SK-N-SH (cell line): ENCODE data around the gene KIAA1549. TPM values are rescaled to one million over a fixed set of nuclear protein-coding genes. Genes with fewer than 3 reads are reported as not detected.
"Not testable (repeated sequence)": the region's sequence is repeated elsewhere in the genome, so short reads cannot be mapped to it uniquely, and the experiment has no call there.

Experiments used
- CTCF ChIA-PET: fragments of 300-600, 350-600 bp; formaldehyde crosslinking; extraction: SDS; loops from one replicate; lab custom pipeline; 2021; lab: Yijun Ruan, JAX
- POLR2A ChIA-PET: fragments of 350-600 bp; sonication (Branson Sonifier 250); formaldehyde crosslinking; extraction: SDS; loops from one replicate; lab custom pipeline; 2020; ENCODE audit warnings: antibody characterized with exemption, inconsistent platforms; lab: Yijun Ruan, JAX
- DNase-seq: peaks from one replicate; pipeline ENCODE4 v3.0.0; 2012
- H2AFZ ChIP-seq: fragments of 200-600 bp; sonication (generic); 2 replicates; pipeline ENCODE4 v1.8.1; 2016; ENCODE audit warnings: antibody characterized with exemption, mild to moderate bottlenecking, low read depth
- H3F3A ChIP-seq: fragments of 200-600 bp; sonication (generic); replicated peaks from 2 replicates; pipeline ENCODE3; 2016; ENCODE audit warnings: antibody characterized with exemption, mild to moderate bottlenecking; ENCODE audit not compliant: insufficient read depth
- H3K27ac ChIP-seq, 2 experiments: fragments of 200-500 bp in 1 of 2; fragments of 200-600 bp in 1 of 2; sonication (Bioruptor generic) in 1 of 2; sonication (generic), shearing (Covaris generic) in 1 of 2; 2 replicates each; pipeline versions ENCODE4 v1.5.1 to v1.6.1; 2014 to 2016; ENCODE audit warnings: low read depth in 2 of 2, inconsistent platforms in 1 of 2, low read length in 1 of 2, mild to moderate bottlenecking in 1 of 2, mixed read lengths in 1 of 2
- H3K27me3 ChIP-seq: fragments of 200-600 bp; sonication (generic), shearing (Covaris generic); 2 replicates; pipeline ENCODE4 v1.6.1; 2016; ENCODE audit warnings: mixed run types; ENCODE audit not compliant: insufficient read depth
- H3K36me3 ChIP-seq, 2 experiments: fragments of 200-500 bp in 1 of 2; fragments of 200-600 bp in 1 of 2; sonication (Bioruptor generic) in 1 of 2; sonication (generic) in 1 of 2; replicated peaks in 1 of 2; 2 replicates each; pipeline versions ENCODE3 to v1.5.1; 2014 to 2016; ENCODE audit warnings: low read length in 1 of 2, mild to moderate bottlenecking in 1 of 2; ENCODE audit not compliant: insufficient read depth in 2 of 2, control insufficient read depth in 1 of 2
- H3K4me1 ChIP-seq, 2 experiments: fragments of 200-500 bp in 1 of 2; fragments of 200-600 bp in 1 of 2; sonication (Bioruptor generic) in 1 of 2; sonication (generic), shearing (Covaris generic) in 1 of 2; 2 replicates each; pipeline versions ENCODE4 v1.5.1 to v1.6.1; 2014 to 2016; ENCODE audit warnings: low read depth in 1 of 2, low read length in 1 of 2, mixed run types in 1 of 2; ENCODE audit not compliant: insufficient read depth in 2 of 2, control insufficient read depth in 1 of 2
- H3K4me2 ChIP-seq: fragments of 200-600 bp; sonication (generic), shearing (Covaris generic); 2 replicates; pipeline ENCODE4 v1.6.1; 2017; ENCODE audit warnings: mixed run types
- H3K4me3 ChIP-seq, 2 experiments: fragments of 200-500 bp in 1 of 2; fragments of 200-600 bp in 1 of 2; sonication (Bioruptor generic) in 1 of 2; sonication (generic), shearing (Covaris generic) in 1 of 2; 2 replicates each; pipeline versions ENCODE4 v1.5.1 to v1.8.1; 2014 to 2016; ENCODE audit warnings: low read depth in 2 of 2, inconsistent platforms in 1 of 2, low read length in 1 of 2, mild to moderate bottlenecking in 1 of 2, mixed read lengths in 1 of 2, moderate library complexity in 1 of 2
- H3K79me2 ChIP-seq: fragments of 200-600 bp; sonication (generic); 2 replicates; pipeline ENCODE4 v1.8.1; 2017; ENCODE audit warnings: mild to moderate bottlenecking; ENCODE audit not compliant: insufficient read depth
- H3K9ac ChIP-seq: fragments of 200-600 bp; sonication (generic); 2 replicates; pipeline ENCODE4 v1.6.1; 2017; ENCODE audit warnings: mixed run types
- H3K9me2 ChIP-seq: fragments of 200-600 bp; sonication (generic); 2 replicates; pipeline ENCODE4 v1.6.1; 2017; ENCODE audit warnings: mixed run types
- H3K9me3 ChIP-seq: fragments of 200-600 bp; sonication (generic); 2 replicates; pipeline ENCODE4 v1.6.1; 2017; ENCODE audit warnings: mixed run types, mild to moderate bottlenecking, moderate library complexity
- H4K20me1 ChIP-seq: fragments of 200-600 bp; sonication (generic); 2 replicates; pipeline ENCODE4 v1.6.1; 2017; ENCODE audit warnings: mild to moderate bottlenecking, mixed run types; ENCODE audit not compliant: insufficient read depth
- FOSL2 ChIP-seq: IDR thresholded peaks from 2 replicates; pipeline ENCODE4 v1.4.0; 2012; ENCODE audit warnings: low read depth, mild to moderate bottlenecking, moderate library complexity, borderline replicate concordance
- GABPA ChIP-seq: IDR thresholded peaks from 2 replicates; pipeline ENCODE4 v1.4.0; 2012; ENCODE audit warnings: low read depth, mild to moderate bottlenecking
- GATA2 ChIP-seq: sonication (generic); formaldehyde crosslinking; IDR thresholded peaks from 2 replicates; pipeline ENCODE4 v1.5.0; 2020; ENCODE audit warnings: mild to moderate bottlenecking, missing genetic modification reagents
- JUND ChIP-seq: IDR thresholded peaks from 2 replicates; pipeline ENCODE4 v1.4.0; 2012
- MEF2A ChIP-seq: IDR thresholded peaks from 2 replicates; pipeline ENCODE4 v1.4.0; 2012; ENCODE audit warnings: low read depth, borderline replicate concordance
- MXI1 ChIP-seq: IDR thresholded peaks from 2 replicates; pipeline ENCODE4 v1.6.1; 2012; ENCODE audit warnings: mild to moderate bottlenecking, low read depth, low read length, improper control_type of control experiment
- RAD21 ChIP-seq: IDR thresholded peaks from 2 replicates; pipeline ENCODE4 v1.6.1; 2012; ENCODE audit warnings: mild to moderate bottlenecking, low read length
- REST ChIP-seq: IDR thresholded peaks from 2 replicates; pipeline ENCODE4 v1.6.1; 2012; ENCODE audit warnings: mild to moderate bottlenecking, low read depth, low read length, moderate library complexity
- RFX5 ChIP-seq: IDR thresholded peaks from 2 replicates; pipeline ENCODE4 v1.6.1; 2012; ENCODE audit warnings: mild to moderate bottlenecking, improper control_type of control experiment, low read length
- RXRA ChIP-seq: IDR thresholded peaks from 2 replicates; pipeline ENCODE4 v1.4.0; 2012; ENCODE audit warnings: low read depth, mild to moderate bottlenecking, borderline replicate concordance
- SMC3 ChIP-seq: IDR thresholded peaks from 2 replicates; pipeline ENCODE4 v1.6.1; 2012; ENCODE audit warnings: low read depth, low read length, improper control_type of control experiment
- TCF12 ChIP-seq: IDR thresholded peaks from 2 replicates; pipeline ENCODE4 v1.4.0; 2012
- TEAD4 ChIP-seq: IDR thresholded peaks from 2 replicates; pipeline ENCODE4 v1.4.0; 2012; ENCODE audit warnings: mild to moderate bottlenecking, borderline replicate concordance; ENCODE audit not compliant: insufficient read depth
- YY1 ChIP-seq: IDR thresholded peaks from 2 replicates; pipeline ENCODE4 v1.4.0; 2012; ENCODE audit warnings: low read depth, mild to moderate bottlenecking
- WGBS: methylation state at CpG from one replicate; pipeline ENCODE4 v1.1.6; 2017; ENCODE audit warnings: low lambda C conversion rate; 5-methylcytosine and 5-hydroxymethylcytosine counted together
- polyA plus RNA-seq, 3 experiments: library from polyadenylated mRNA; depleted of rRNA; stranded (reverse); fragments of >200 nt; gene quantifications; 2 replicates each; pipeline ENCODE4 v1.2.3, GENCODE V29; 2012
- TF ChIP-seq, protein P1 (sequence below): IDR thresholded peaks from 2 replicates; pipeline ENCODE4 v1.4.0; 2012; ENCODE audit warnings: low read depth
- TF ChIP-seq, protein P2 (sequence below): fragments of 200-600 bp; sonication (generic); IDR thresholded peaks from 2 replicates; pipeline ENCODE4 v1.6.1; 2017; ENCODE audit warnings: antibody characterized with exemption, mild to moderate bottlenecking, moderate library complexity

KIAA1549 gene
- polyA plus RNA-seq, 1 of the 3 experiments (the other 2 are of a cell fraction): 3.6 TPM

- 93% methylated on average over 4 of the region's 4 CpGs for WGBS
- no peak overlapping the region for H3K4me3 ChIP-seq
- H3K4me2 ChIP-seq: no peak overlapping the region
- H3K4me1 ChIP-seq: peaks cover 0 to 18% of the 10 kb centered on the region in 2 experiments; a peak in 2 of 4 replicates
- H3K9me3 ChIP-seq: no peaks in the 10 kb centered on the region
- H3K9me2 ChIP-seq: no peaks in the 10 kb centered on the region
- H3K27ac ChIP-seq: no peak overlapping the region
- H4K20me1 ChIP-seq: no peaks in the 10 kb centered on the region; the same call in 1 of the 2 replicates
- H2AFZ ChIP-seq: no peak overlapping the region
- no peaks in the 10 kb centered on the region for H3K27me3 ChIP-seq
- no peaks in the 10 kb centered on the region for H3F3A ChIP-seq
- 0 out of 2 replicates have a peak, but pooled peaks cover 3% of the 10 kb centered on the region for H3K79me2 ChIP-seq
- CTCF ChIA-PET: no interaction called here
- POLR2A ChIA-PET: no interaction called here
- no peak for DNase-seq
- no peak overlapping the region for H3K9ac ChIP-seq
- TF ChIP-seq YY1: no peak
- no peak for TF ChIP-seq TCF12
- no peak for TF ChIP-seq GATA2
- TF ChIP-seq JUND: no peak
- no peak for TF ChIP-seq MEF2A
- no peak for TF ChIP-seq SMC3
- TF ChIP-seq TEAD4: no peak
- no peak for TF ChIP-seq RXRA
- no peak for TF ChIP-seq RFX5
- TF ChIP-seq MXI1: no peak
- no peak for TF ChIP-seq FOSL2
- H3K36me3 ChIP-seq: no peaks in the 10 kb centered on the region
Observed at GRCh38 chr7:138941545-138941944, 39.6 kb downstream of the KIAA1549 start.

DNA sequence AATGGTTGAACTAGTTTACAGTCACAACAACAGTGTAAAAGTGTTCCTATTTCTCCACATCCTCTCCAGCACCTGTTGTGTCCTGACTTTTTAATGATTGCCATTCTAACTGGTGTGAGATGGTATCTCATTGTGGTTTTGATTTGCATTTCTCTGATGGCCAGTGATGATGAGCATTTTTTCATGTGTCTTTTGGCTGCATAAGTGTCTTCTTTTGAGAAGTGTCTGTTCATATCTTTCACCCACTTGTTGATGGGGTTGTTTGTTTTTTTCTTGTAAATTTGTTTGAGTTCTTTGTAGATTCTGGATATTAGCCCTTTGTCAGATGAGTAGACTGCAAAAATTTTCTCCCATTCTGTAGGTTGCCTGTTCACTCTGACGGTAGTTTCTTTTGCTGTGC is 40.6 kb downstream of the KIAA1549 start:
- H3K79me2 ChIP-seq, POLR2A ChIA-PET, H4K20me1 ChIP-seq, H3K4me3 ChIP-seq, H3K4me2 ChIP-seq, H3K9me3 ChIP-seq, H3K27ac ChIP-seq, DNase-seq, H3F3A ChIP-seq, CTCF ChIA-PET, H3K9me2 ChIP-seq, H3K9ac ChIP-seq, H2AFZ ChIP-seq, H3K27me3 ChIP-seq, H3K36me3 ChIP-seq: not testable (repeated sequence)
- H3K4me1 ChIP-seq: peaks cover 8 to 27% of the 10 kb centered on the region in 2 experiments
- WGBS: 97% methylated on average over 1 of the region's 1 CpG

DNA sequence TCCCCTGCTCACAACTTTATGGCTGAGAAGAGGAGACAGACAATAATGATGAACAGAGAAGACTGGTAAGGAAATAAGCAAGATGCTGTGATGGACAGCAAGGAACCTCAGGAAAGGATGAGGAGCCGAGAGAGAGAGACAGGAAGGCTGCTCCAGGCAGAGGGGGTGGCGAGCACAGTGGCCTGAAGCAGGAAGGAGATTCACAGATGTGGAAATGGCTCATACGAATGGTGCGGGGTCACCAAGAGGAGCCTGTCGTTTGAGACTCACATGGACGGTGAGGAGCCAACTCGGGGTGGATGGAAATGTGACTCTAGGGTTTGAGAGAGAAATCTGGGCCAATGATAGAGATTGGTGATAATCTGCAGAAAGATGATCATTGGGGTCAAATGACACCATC is 43.7 kb downstream of the KIAA1549 start:
- POLR2A ChIA-PET: no interaction called here
- H3K79me2 ChIP-seq: peaks cover 6% of the 10 kb centered on the region; the same call in 1 of the 2 replicates
- CTCF ChIA-PET: interaction anchor here (3.2 to 3.5 kb wide), 2 partner anchors 43 to 52 kb away, joined by 14 to 28 read pairs; no protein-coding TSS in a partner anchor
- no peak overlapping the region for H3K4me3 ChIP-seq
- H3F3A ChIP-seq: peaks cover 25% of the 10 kb centered on the region
- no peak overlapping the region for H3K4me2 ChIP-seq
- H3K9me3 ChIP-seq: no peaks in the 10 kb centered on the region
- no peaks in the 10 kb centered on the region for H4K20me1 ChIP-seq
- H3K27me3 ChIP-seq: no peaks in the 10 kb centered on the region
- H3K36me3 ChIP-seq: no peaks in the 10 kb centered on the region
- 94% methylated on average over 7 of the region's 7 CpGs for WGBS
- H3K9ac ChIP-seq: no peak overlapping the region
- DNase-seq: no peak
- no peaks in the 10 kb centered on the region for H3K9me2 ChIP-seq
- H2AFZ ChIP-seq: no peak overlapping the region
- H3K27ac ChIP-seq: peak overlapping the region in 1 of 2 experiments; percentile 99; a peak in 1 of 4 replicates
- peaks cover 21 to 45% of the 10 kb centered on the region in 2 experiments for H3K4me1 ChIP-seq
- TF ChIP-seq RAD21: no peak
- TF ChIP-seq, protein P1, sequence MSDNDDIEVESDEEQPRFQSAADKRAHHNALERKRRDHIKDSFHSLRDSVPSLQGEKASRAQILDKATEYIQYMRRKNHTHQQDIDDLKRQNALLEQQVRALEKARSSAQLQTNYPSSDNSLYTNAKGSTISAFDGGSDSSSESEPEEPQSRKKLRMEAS: no peak
- TF ChIP-seq, protein P2, sequence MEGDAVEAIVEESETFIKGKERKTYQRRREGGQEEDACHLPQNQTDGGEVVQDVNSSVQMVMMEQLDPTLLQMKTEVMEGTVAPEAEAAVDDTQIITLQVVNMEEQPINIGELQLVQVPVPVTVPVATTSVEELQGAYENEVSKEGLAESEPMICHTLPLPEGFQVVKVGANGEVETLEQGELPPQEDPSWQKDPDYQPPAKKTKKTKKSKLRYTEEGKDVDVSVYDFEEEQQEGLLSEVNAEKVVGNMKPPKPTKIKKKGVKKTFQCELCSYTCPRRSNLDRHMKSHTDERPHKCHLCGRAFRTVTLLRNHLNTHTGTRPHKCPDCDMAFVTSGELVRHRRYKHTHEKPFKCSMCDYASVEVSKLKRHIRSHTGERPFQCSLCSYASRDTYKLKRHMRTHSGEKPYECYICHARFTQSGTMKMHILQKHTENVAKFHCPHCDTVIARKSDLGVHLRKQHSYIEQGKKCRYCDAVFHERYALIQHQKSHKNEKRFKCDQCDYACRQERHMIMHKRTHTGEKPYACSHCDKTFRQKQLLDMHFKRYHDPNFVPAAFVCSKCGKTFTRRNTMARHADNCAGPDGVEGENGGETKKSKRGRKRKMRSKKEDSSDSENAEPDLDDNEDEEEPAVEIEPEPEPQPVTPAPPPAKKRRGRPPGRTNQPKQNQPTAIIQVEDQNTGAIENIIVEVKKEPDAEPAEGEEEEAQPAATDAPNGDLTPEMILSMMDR: no peak
- no peak for TF ChIP-seq MEF2A
- TF ChIP-seq GATA2: no peak
- no peak for TF ChIP-seq REST
- TF ChIP-seq FOSL2: no peak
- no peak for TF ChIP-seq GABPA
- TF ChIP-seq RXRA: no peak
- no peak for TF ChIP-seq RFX5
- TF ChIP-seq, all 33 proteins: peak for 0
